K562 (cell line): ENCODE data around the gene GNAI3. TPM values are rescaled to one million over a fixed set of nuclear protein-coding genes. Genes with fewer than 3 reads are reported as not detected.

Source experiments
- ATAC-seq: fragments of 200-7000 bp; cut with Tn5 transposase; 3 replicates; pipeline ENCODE4 v1.9.1; 2020; ENCODE audit warnings: moderate library complexity
- BruUV-seq: library from RNA; stranded (reverse); fragments of 400-500 nt; replicated peaks from 2 replicates; lab custom pipeline; 2021; lab: Mats Ljungman, UMichigan
- CTCF ChIA-PET: fragments of 300-600 bp; formaldehyde crosslinking; extraction: SDS; loops from one replicate; lab custom pipeline; 2021; ENCODE audit warnings: low intra/inter-chr PET ratio; lab: Yijun Ruan, JAX
- POLR2A ChIA-PET: fragments of 300-600, 350-650 bp; sonication (Branson Sonifier 250); formaldehyde crosslinking; extraction: SDS; loops from one replicate; lab custom pipeline; 2021; ENCODE audit warnings: antibody characterized with exemption, inconsistent platforms; lab: Yijun Ruan, JAX
- DNase-seq, 4 experiments: peaks; one replicate each; pipeline versions ENCODE4 v3.0.0 to v3.0.0-alpha.2; 2011 to 2018; ENCODE audit warnings: low spot score in 3 of 4, mixed read lengths in 3 of 4; ENCODE audit errors: extremely low read depth in 1 of 4
- FAIRE-seq: peaks from 2 replicates; lab custom pipeline; 2011; peaks lifted over from hg19 to GRCh38; lab: Jason Lieb, UNC
- H2AFZ ChIP-seq: 2 replicates; pipeline ENCODE4 v1.6.0; 2011; ENCODE audit warnings: low read depth, low read length, control low read depth, inconsistent platforms
- H3K27ac ChIP-seq: fragments of 200-600 bp; 3 replicates; pipeline ENCODE4 v1.8.0; 2011; ENCODE audit warnings: low read depth, mild to moderate bottlenecking, control low read depth, inconsistent platforms, low read length, moderate library complexity, mixed read lengths; ENCODE audit errors: extremely low read depth
- H3K27me3 ChIP-seq, 2 experiments: fragments of 300-600 bp in 1 of 2; 2 replicates in 1 of 2; 3 replicates in 1 of 2; pipeline versions ENCODE4 v1.6.0 to v1.8.0; 2011; ENCODE audit warnings: inconsistent platforms in 2 of 2, low read length in 2 of 2, mild to moderate bottlenecking in 1 of 2, mixed read lengths in 1 of 2, moderate library complexity in 1 of 2; ENCODE audit not compliant: control insufficient read depth in 2 of 2, insufficient read depth in 2 of 2
- H3K36me3 ChIP-seq: fragments of 300-600 bp; 3 replicates; pipeline ENCODE4 v1.8.0; 2011; ENCODE audit warnings: mild to moderate bottlenecking, low read length, inconsistent platforms; ENCODE audit not compliant: control insufficient read depth, insufficient read depth
- H3K4me1 ChIP-seq, 2 experiments: fragments of 200-600 bp in 1 of 2; replicated peaks in 1 of 2; 2 replicates in 1 of 2; 3 replicates in 1 of 2; pipeline versions ENCODE4 v1.5.1 to v1.8.0; 2011; ENCODE audit warnings: inconsistent platforms in 2 of 2, low read length in 2 of 2, mild to moderate bottlenecking in 1 of 2, mixed read lengths in 1 of 2, moderate library complexity in 1 of 2; ENCODE audit not compliant: control insufficient read depth in 2 of 2, insufficient read depth in 2 of 2
- H3K4me2 ChIP-seq: 2 replicates; pipeline ENCODE4 v1.6.1; 2011; ENCODE audit warnings: low read length, control low read depth, inconsistent platforms, mixed read lengths; ENCODE audit not compliant: insufficient read depth
- H3K4me3 ChIP-seq: fragments of 200-600 bp; sonication (generic), shearing (Covaris generic); 2 replicates; pipeline ENCODE4 v1.5.1; 2016; ENCODE audit warnings: control low read depth, inconsistent platforms
- H3K79me2 ChIP-seq: fragments of 200-600 bp; 3 replicates; pipeline ENCODE4 v1.8.0; 2011; ENCODE audit warnings: low read length, inconsistent platforms; ENCODE audit not compliant: control insufficient read depth, insufficient read depth
- H3K9ac ChIP-seq, 2 experiments: 2 replicates each; pipeline versions ENCODE4 v1.6.0 to v1.6.1; 2011; ENCODE audit warnings: low read depth in 2 of 2, low read length in 2 of 2, control low read depth in 1 of 2, inconsistent platforms in 1 of 2, mild to moderate bottlenecking in 1 of 2, mixed read lengths in 1 of 2; ENCODE audit not compliant: insufficient read depth in 1 of 2
- H3K9me1 ChIP-seq: one replicate; pipeline ENCODE4 v1.6.0; 2011; ENCODE audit warnings: inconsistent platforms, mild to moderate bottlenecking, low read length, moderate library complexity; ENCODE audit not compliant: control insufficient read depth, insufficient read depth
- H3K9me3 ChIP-seq: replicated peaks from 2 replicates; pipeline ENCODE4 v1.5.1; 2011; ENCODE audit warnings: low read depth, low read length, inconsistent platforms; ENCODE audit not compliant: control insufficient read depth, insufficient read depth
- H4K20me1 ChIP-seq: replicated peaks from 2 replicates; pipeline ENCODE4 v1.6.1; 2011; ENCODE audit warnings: low read length, inconsistent platforms, mixed read lengths; ENCODE audit not compliant: control insufficient read depth, insufficient read depth
- ARID3B ChIP-seq: fragments of 250-450 bp; sonication (Bioruptor Pico); IDR thresholded peaks from 2 replicates; pipeline ENCODE4 v1.4.0; 2020; ENCODE audit warnings: borderline replicate concordance
- CGGBP1 ChIP-seq: fragments of 250-450 bp; sonication (Bioruptor Pico); IDR thresholded peaks from 2 replicates; pipeline ENCODE4 v1.9.0; 2021; ENCODE audit warnings: mild to moderate bottlenecking
- DDX20 ChIP-seq: fragments of 450-650 bp; IDR thresholded peaks from 2 replicates; pipeline ENCODE4 v1.6.1; 2016; ENCODE audit warnings: missing genetic modification characterization, low read depth, mild to moderate bottlenecking, missing compliant biosample characterization, moderate library complexity
- GATAD2A ChIP-seq: fragments of 450-650 bp; IDR thresholded peaks from 2 replicates; pipeline ENCODE4 v1.6.1; 2017
- MBD1 ChIP-seq: fragments of 250-450 bp; sonication (Bioruptor Pico); IDR thresholded peaks from 2 replicates; pipeline ENCODE4 v1.8.0; 2022; ENCODE audit warnings: inconsistent platforms
- MEF2D ChIP-seq: conservative IDR thresholded peaks from 2 replicates; pipeline ENCODE4 v1.6.1; 2016; ENCODE audit warnings: low read depth, missing genetic modification characterization, missing compliant biosample characterization
- MEIS2 ChIP-seq: fragments of 450-650 bp; IDR thresholded peaks from 2 replicates; pipeline ENCODE4 v1.6.1; 2014; ENCODE audit warnings: mild to moderate bottlenecking; ENCODE audit not compliant: partially characterized antibody
- PBX2 ChIP-seq, 2 experiments: IDR thresholded peaks in 1 of 2; conservative IDR thresholded peaks in 1 of 2; 2 replicates each; pipeline ENCODE4 v1.6.1; 2016; ENCODE audit warnings: low read depth in 2 of 2, mild to moderate bottlenecking in 1 of 2, missing compliant biosample characterization in 1 of 2, missing genetic modification characterization in 1 of 2, moderate library complexity in 1 of 2
- PKNOX1 ChIP-seq: fragments of 450-650 bp; IDR thresholded peaks from 2 replicates; pipeline ENCODE4 v1.6.1; 2016
- ZBTB8A ChIP-seq: fragments of 450-650 bp; IDR thresholded peaks from 2 replicates; pipeline ENCODE4 v1.6.1; 2018; ENCODE audit warnings: mild to moderate bottlenecking, moderate library complexity; ENCODE audit not compliant: partially characterized antibody
- WGBS: fragments of 100-300 bp; shearing (Covaris generic); methylation state at CpG from one replicate; pipeline ENCODE4 v1.1.6; 2016; ENCODE audit warnings: low coverage, mixed read lengths; ENCODE audit not compliant: insufficient coverage; ENCODE audit errors: missing lambda C conversion rate; 5-methylcytosine and 5-hydroxymethylcytosine counted together
- in situ Hi-C: fragments of 300-500 bp; cut with MboI; formaldehyde crosslinking; loops from 4 replicates; pipeline ENCODE4 v1.15.0; 2018; ENCODE audit warnings: inconsistent platforms, mixed read lengths
- intact Hi-C: fragments of 100-400 bp; cut with micrococcal nuclease; formaldehyde crosslinking; loops from 2 replicates; pipeline ENCODE4 v1.14.2; 2022
- polyA plus RNA-seq, 8 experiments: library from polyadenylated mRNA; depleted of rRNA in 4 of 8; stranded (reverse) in 5 of 8; unstranded in 3 of 8; fragments of >200 nt; fragmentation: Nextera tagmentation in 2 of 8; fragmentation: Illumina TruSeq in 1 of 8; extraction: Ambion mirVana in 2 of 8; extraction: Trizol in 1 of 8; gene quantifications; 2 replicates each; pipeline versions ENCODE4 v1.2.1 to v1.2.3, GENCODE V29; 2011 to 2014; ENCODE audit warnings: inconsistent platforms in 1 of 8, missing spikeins in 1 of 8
- total RNA-seq, 7 experiments: library from RNA; depleted of rRNA in 6 of 7; stranded (reverse); fragments of >200 nt in 6 of 7; fragmentation: Illumina TruSeq in 2 of 7; extraction: Trizol in 2 of 7; gene quantifications; 2 replicates each; pipeline versions ENCODE4 v1.2.1 to v1.2.3, GENCODE V29; 2011 to 2021; ENCODE audit warnings: low replicate concordance in 1 of 7

Gene GNAI3
- total and polyA plus RNA-seq, 9 of the 15 experiments (the other 6 are each of a cell fraction or from before 2014, with no cell fraction given), result 6.3 to 13.2 (median 8.9) TPM

GRCh38 chr1:109514846-109515245 lies 33.6 kb upstream of the GNAI3 start:
- DNase-seq (no peak), ATAC-seq (no peak), FAIRE-seq (no peak)
- Histone ChIP-seq H2AFZ (no peak overlapping the region), H3K4me2 (no peak overlapping the region), H3K27ac (no peak overlapping the region), H3K4me1 (peaks cover 0 to 4% of the 10 kb centered on the region in 2 experiments; a peak in 3 of 5 replicates), H3K27me3 (peaks cover 3 to 15% of the 10 kb centered on the region in 2 experiments; a peak in 4 of 5 replicates), H3K9me1 (no peaks in the 10 kb centered on the region), H3K4me3 (no peak overlapping the region), H4K20me1 (no peaks in the 10 kb centered on the region), H3K9me3 (no peaks in the 10 kb centered on the region), H3K9ac (no peak overlapping the region), H3K79me2 (no peaks in the 10 kb centered on the region), H3K36me3 (no peaks in the 10 kb centered on the region)
- in situ Hi-C loops, result no loop called here
- TF ChIP-seq ZBTB8A (no peak), PKNOX1 (0 out of 2 replicates have a peak, but pooled peaks have one; percentile 24), MBD1 (CRISPR knock-in tag) (no peak), GATAD2A (no peak), DDX20 (no peak), MEIS2 (peak; percentile 53), MEF2D (tag) (no peak), CGGBP1 (CRISPR knock-in tag) (no peak), PBX2 (CRISPR knock-in tag; IDR thresholded peaks at IDR 0.05; ENCODE audit: low read depth) (no peak), PBX2 (tag; conservative IDR thresholded peaks at IDR 0.05; ENCODE audit: low read depth) (peak; percentile 46), ARID3B (CRISPR knock-in tag) (no peak)
- intact Hi-C loops, result no loop called here
- no TSS peak for BruUV-seq
- ChIA-PET POLR2A (interaction anchor here (0.9 to 1.2 kb wide), 2 partner anchors 9 to 21 kb away, joined by 5 read pairs; partner anchors contain the start of gene CYB561D1), CTCF (no interaction called here)
- 50% methylated on average over 3 of the region's 3 CpGs for WGBS
